ENCODE measurements around the gene MUTYH. TPM values are rescaled to one million over a fixed set of nuclear protein-coding genes. Genes with fewer than 3 reads are reported as not detected.

Gene MUTYH
- total and polyA plus RNA-seq, 4 experiments from 2014 or later: 24.0 to 72.1 (median 48.1) TPM

DNA sequence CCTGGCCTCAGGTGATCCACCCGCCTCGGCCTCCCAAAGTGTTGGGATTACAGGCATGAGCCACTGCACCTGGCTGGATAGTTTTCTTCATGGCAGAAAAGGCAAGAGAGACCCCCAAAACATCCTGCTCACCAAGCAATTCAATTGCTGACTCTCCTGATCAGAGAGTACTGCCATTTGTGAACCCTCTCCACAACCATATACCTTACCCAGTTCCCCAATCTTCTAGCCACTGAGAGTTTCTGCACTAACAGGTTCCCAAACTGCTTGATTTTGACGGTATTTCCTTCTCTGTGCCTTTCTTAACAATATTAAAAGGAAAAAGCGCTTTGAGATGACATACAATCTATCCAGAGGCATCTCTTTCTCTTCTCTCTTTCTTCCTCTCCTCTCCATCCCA lies 39.9 kb upstream of the MUTYH start:
- Mint-ChIP-seq H3K9me3 (no peaks in the 10 kb centered on the region), H3K4me1 (peaks cover 0 to 3% (median 0%) of the 10 kb centered on the region in 4 donors), H3K4me3 (no peak overlapping the region), H3K36me3 (no peaks in the 10 kb centered on the region), H3K27me3 (no peaks in the 10 kb centered on the region), H3K27ac (no peak overlapping the region)
- H3K4me1 ChIP-seq (ENCODE audit: insufficient read depth, low read length): no peaks in the 10 kb centered on the region
- intact Hi-C loops (cut with micrococcal nuclease): no loop called here
- H3K9me3 ChIP-seq (ENCODE audit: control insufficient read depth in 1 of 2, low read length in 2 of 2): no peaks in the 10 kb centered on the region
- CTCF ChIA-PET (ENCODE audit: partially characterized antibody): no interaction called here
- no peak overlapping the region for H3K27ac ChIP-seq (ENCODE audit: low read depth, low read length)
- H3K27me3 ChIP-seq (ENCODE audit: insufficient read depth, low read length): no peaks in the 10 kb centered on the region
- no peak for DNase-seq
- no peaks in the 10 kb centered on the region for H3K36me3 ChIP-seq (ENCODE audit: insufficient read depth, low read length)
- POLR2A ChIA-PET (ENCODE audit: partially characterized antibody): no interaction called here
- H3K4me3 ChIP-seq (ENCODE audit: low read length in 2 of 2): no peak overlapping the region

DNA sequence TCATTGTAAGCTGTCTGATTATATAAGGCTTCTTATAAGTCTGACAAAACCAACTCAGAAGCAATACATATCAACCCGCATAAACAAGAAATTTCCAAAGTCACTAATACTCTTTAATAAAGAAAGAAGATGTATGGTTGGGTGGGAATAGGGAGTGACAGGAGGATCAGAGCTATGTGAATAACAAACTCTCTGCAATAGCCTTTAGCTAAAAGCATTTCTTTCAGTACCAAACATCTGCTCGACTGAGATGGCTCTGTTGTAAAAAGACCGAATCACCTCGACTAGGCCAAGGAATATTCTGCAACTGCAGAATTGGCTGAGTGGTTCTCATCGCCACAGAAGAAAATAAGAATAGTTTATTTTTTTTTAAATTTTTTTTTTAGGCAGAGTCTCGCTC lies 39.3 kb upstream of the MUTYH start:
- H3K4me1 ChIP-seq (ENCODE audit: insufficient read depth, low read length): no peaks in the 10 kb centered on the region
- H3K4me3 Mint-ChIP-seq: no peak overlapping the region
- intact Hi-C loops (cut with micrococcal nuclease): no loop called here

DNA sequence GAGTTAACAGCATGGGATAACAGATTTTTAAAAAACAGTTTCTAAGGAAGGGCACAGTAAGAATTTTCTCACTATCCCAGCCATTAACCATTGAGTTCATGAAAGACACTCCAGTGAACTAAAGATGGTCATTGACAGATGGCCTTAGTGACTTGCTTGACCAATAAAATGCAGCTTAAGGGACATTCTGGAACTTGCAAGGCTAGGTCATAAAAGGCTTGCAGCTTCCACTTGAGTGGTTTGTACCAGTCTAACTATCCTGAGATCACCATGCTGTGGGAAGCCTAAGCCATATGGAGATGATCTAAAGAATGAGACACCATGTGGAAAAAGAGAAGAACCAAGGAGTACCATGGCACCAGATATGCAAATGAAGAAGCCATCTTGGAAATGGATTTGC lies 37.9 kb upstream of the MUTYH start:
- intact Hi-C loops (cut with micrococcal nuclease): no loop called here
- H3K4me1 ChIP-seq (ENCODE audit: insufficient read depth, low read length): no peaks in the 10 kb centered on the region
- ChIA-PET POLR2A (ENCODE audit: partially characterized antibody) (no interaction called here), CTCF (ENCODE audit: partially characterized antibody) (no interaction called here)
- no peaks in the 10 kb centered on the region for H3K27me3 ChIP-seq (ENCODE audit: insufficient read depth, low read length)
- H3K9me3 ChIP-seq (ENCODE audit: control insufficient read depth in 1 of 2, low read length in 2 of 2): no peaks in the 10 kb centered on the region
- no peaks in the 10 kb centered on the region for H3K27me3 Mint-ChIP-seq
- peaks cover 0 to 3% (median 2%) of the 10 kb centered on the region in 4 donors for H3K4me1 Mint-ChIP-seq
- no peak overlapping the region for H3K4me3 Mint-ChIP-seq
- no peaks in the 10 kb centered on the region for H3K36me3 Mint-ChIP-seq
- DNase-seq: no peak
- no peak overlapping the region for H3K4me3 ChIP-seq (ENCODE audit: low read length in 2 of 2)
- H3K9me3 Mint-ChIP-seq: no peaks in the 10 kb centered on the region
- H3K27ac Mint-ChIP-seq: no peak overlapping the region
- H3K27ac ChIP-seq (ENCODE audit: low read depth, low read length): no peak overlapping the region
- no peaks in the 10 kb centered on the region for H3K36me3 ChIP-seq (ENCODE audit: insufficient read depth, low read length)

More for the DNA sequence above, 39.3 kb upstream of the MUTYH start:
- H3K27me3 Mint-ChIP-seq: no peaks in the 10 kb centered on the region
- H3K9me3 Mint-ChIP-seq: no peaks in the 10 kb centered on the region
- Histone ChIP-seq H3K27me3 (ENCODE audit: insufficient read depth, low read length) (no peaks in the 10 kb centered on the region), H3K4me3 (ENCODE audit: low read length in 2 of 2) (no peak overlapping the region), H3K36me3 (ENCODE audit: insufficient read depth, low read length) (no peaks in the 10 kb centered on the region), H3K27ac (ENCODE audit: low read depth, low read length) (no peak overlapping the region), H3K9me3 (ENCODE audit: control insufficient read depth in 1 of 2, low read length in 2 of 2) (no peaks in the 10 kb centered on the region)
- POLR2A ChIA-PET (ENCODE audit: partially characterized antibody): no interaction called here
- CTCF ChIA-PET (ENCODE audit: partially characterized antibody): no interaction called here
- H3K36me3 Mint-ChIP-seq: no peaks in the 10 kb centered on the region
- no peak overlapping the region for H3K27ac Mint-ChIP-seq
- H3K4me1 Mint-ChIP-seq: peaks cover 0 to 3% (median 2%) of the 10 kb centered on the region in 4 donors
- no peak for DNase-seq

DNA sequence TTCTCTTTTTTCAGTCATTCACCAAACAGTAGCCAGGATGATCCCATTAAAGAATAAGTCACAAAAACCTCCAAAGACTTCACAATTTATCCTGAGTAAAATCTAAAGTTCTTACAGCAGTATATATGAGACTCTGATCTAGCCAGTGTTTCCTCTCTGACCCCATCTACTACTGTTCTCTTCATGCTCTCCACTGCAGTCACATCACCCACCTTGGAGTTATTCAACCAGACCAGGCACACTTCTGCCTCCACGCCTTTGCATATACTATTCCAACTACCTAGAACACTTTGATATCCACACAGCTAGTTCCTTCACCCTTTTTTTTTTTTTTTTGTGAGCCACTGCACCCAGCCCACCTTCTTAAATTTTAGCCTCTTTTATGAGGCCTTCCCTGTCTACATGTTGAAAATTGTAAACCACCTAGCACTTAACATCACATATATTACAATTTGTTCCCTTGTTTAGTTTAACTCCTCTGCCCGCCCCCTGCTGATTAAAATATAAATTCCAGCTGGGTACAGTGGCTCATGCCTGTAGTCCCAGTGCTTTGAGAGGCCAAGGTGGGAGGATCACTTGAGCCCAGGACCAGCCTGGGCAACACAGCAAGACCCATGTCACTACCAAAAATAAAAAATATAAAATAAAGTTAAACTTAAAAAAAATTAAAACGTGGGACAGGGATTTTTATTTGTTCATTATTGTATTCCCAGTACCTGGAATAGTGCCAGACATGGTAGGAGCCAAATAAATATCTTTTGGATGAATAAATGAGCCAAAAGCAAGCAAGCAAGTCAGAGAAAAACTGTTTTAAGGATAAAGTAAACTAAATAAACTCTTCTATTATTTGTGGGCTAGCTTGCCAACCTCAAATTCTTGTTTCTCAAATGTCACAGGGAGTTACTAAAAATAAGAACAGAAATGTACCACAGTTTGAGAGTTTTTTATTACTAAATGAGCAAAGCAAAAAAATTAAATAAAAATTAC lies 35.2 kb upstream of the MUTYH start:
- Histone ChIP-seq H3K4me1 (ENCODE audit: insufficient read depth, low read length) (no peaks in the 10 kb centered on the region), H3K27ac (ENCODE audit: low read depth, low read length) (no peak overlapping the region), H3K27me3 (ENCODE audit: insufficient read depth, low read length) (no peaks in the 10 kb centered on the region), H3K9me3 (ENCODE audit: control insufficient read depth in 1 of 2, low read length in 2 of 2) (no peaks in the 10 kb centered on the region), H3K36me3 (ENCODE audit: insufficient read depth, low read length) (no peaks in the 10 kb centered on the region), H3K4me3 (ENCODE audit: low read length in 2 of 2) (no peak overlapping the region)
- Mint-ChIP-seq H3K9me3 (no peaks in the 10 kb centered on the region), H3K27ac (peak overlapping the region in 2 of 7 donors; percentile 3 to 18), H3K36me3 (no peaks in the 10 kb centered on the region), H3K4me3 (no peak overlapping the region), H3K4me1 (peaks cover 0 to 5% (median 2%) of the 10 kb centered on the region in 4 donors), H3K27me3 (no peaks in the 10 kb centered on the region)
- ChIA-PET POLR2A (ENCODE audit: partially characterized antibody) (no interaction called here), CTCF (ENCODE audit: partially characterized antibody) (no interaction called here)
- intact Hi-C loops (cut with micrococcal nuclease): no loop called here
- DNase-seq: no peak

DNA sequence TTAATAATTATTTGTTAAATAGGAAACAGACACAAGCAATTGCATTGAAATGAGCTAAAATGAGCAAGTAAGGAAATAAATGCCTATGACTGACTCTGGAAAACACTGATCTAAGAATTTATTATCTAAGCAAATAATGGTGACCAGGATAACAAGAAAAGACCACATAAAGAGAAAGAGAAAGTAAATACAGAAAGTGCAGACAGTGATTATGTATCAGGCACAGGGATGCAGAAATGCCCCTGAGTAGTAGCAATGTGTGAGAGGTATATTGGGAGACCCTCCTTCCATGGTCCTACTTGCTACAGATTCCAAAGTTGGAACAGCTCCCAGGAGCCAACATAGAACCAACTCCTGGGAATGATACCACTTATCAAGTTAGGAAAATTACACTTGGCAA lies 33.3 kb upstream of the MUTYH start:
- no peaks in the 10 kb centered on the region for H3K4me1 ChIP-seq (ENCODE audit: insufficient read depth, low read length)
- H3K36me3 ChIP-seq (ENCODE audit: insufficient read depth, low read length): no peaks in the 10 kb centered on the region
- H3K9me3 ChIP-seq (ENCODE audit: control insufficient read depth in 1 of 2, low read length in 2 of 2): no peaks in the 10 kb centered on the region
- intact Hi-C loops (cut with micrococcal nuclease): no loop called here
- no peaks in the 10 kb centered on the region for H3K27me3 Mint-ChIP-seq
- peak overlapping the region in 1 of 7 donors; percentile 17 for H3K27ac Mint-ChIP-seq
- H3K4me3 ChIP-seq (ENCODE audit: low read length in 2 of 2): no peak overlapping the region
- H3K27ac ChIP-seq (ENCODE audit: low read depth, low read length): no peak overlapping the region
- H3K27me3 ChIP-seq (ENCODE audit: insufficient read depth, low read length): no peaks in the 10 kb centered on the region
- no peaks in the 10 kb centered on the region for H3K36me3 Mint-ChIP-seq
- H3K9me3 Mint-ChIP-seq: no peaks in the 10 kb centered on the region
- H3K4me3 Mint-ChIP-seq: no peak overlapping the region
- peaks cover 0 to 5% (median 2%) of the 10 kb centered on the region in 4 donors for H3K4me1 Mint-ChIP-seq
- CTCF ChIA-PET (ENCODE audit: partially characterized antibody): no interaction called here
- POLR2A ChIA-PET (ENCODE audit: partially characterized antibody): no interaction called here
- DNase-seq: no peak

DNA sequence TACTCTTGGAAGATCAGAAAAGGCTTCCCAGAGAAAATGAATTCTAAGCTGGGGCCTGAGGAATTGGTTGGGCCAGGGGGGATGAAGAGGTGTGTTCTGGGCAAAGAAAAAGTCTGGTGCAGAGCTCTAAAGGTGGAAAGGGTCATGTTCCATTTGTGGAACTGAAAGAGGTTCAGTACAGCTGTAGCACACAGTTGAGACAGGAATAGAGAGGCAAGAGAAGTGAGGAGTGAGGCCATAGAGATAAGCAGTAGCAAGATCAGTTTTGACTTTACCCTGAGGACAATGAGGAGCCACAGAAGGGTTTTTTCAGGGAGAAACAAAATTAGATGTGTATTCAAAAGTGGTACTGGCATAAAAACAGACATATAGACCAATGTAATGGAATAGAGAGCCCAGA lies 30.3 kb upstream of the MUTYH start:
- Histone ChIP-seq H3K36me3 (ENCODE audit: insufficient read depth, low read length) (no peaks in the 10 kb centered on the region), H3K27ac (ENCODE audit: low read depth, low read length) (no peak overlapping the region), H3K27me3 (ENCODE audit: insufficient read depth, low read length) (no peaks in the 10 kb centered on the region), H3K9me3 (ENCODE audit: control insufficient read depth in 1 of 2, low read length in 2 of 2) (no peaks in the 10 kb centered on the region), H3K4me1 (ENCODE audit: insufficient read depth, low read length) (no peaks in the 10 kb centered on the region), H3K4me3 (ENCODE audit: low read length in 2 of 2) (no peak overlapping the region)
- no peaks in the 10 kb centered on the region for H3K27me3 Mint-ChIP-seq
- no peak for DNase-seq
- H3K9me3 Mint-ChIP-seq: no peaks in the 10 kb centered on the region
- intact Hi-C loops (cut with micrococcal nuclease): no loop called here
- POLR2A ChIA-PET (ENCODE audit: partially characterized antibody): no interaction called here
- H3K4me3 Mint-ChIP-seq: no peak overlapping the region
- no peaks in the 10 kb centered on the region for H3K36me3 Mint-ChIP-seq
- peak overlapping the region in 1 of 7 donors; percentile 26 for H3K27ac Mint-ChIP-seq
- H3K4me1 Mint-ChIP-seq: peaks cover 0 to 5% (median 2%) of the 10 kb centered on the region in 4 donors
- CTCF ChIA-PET (ENCODE audit: partially characterized antibody): interaction anchor here (0.6 to 0.8 kb wide), 2 partner anchors 10 to 28 kb away, joined by 3 read pairs; no protein-coding TSS in a partner anchor

DNA sequence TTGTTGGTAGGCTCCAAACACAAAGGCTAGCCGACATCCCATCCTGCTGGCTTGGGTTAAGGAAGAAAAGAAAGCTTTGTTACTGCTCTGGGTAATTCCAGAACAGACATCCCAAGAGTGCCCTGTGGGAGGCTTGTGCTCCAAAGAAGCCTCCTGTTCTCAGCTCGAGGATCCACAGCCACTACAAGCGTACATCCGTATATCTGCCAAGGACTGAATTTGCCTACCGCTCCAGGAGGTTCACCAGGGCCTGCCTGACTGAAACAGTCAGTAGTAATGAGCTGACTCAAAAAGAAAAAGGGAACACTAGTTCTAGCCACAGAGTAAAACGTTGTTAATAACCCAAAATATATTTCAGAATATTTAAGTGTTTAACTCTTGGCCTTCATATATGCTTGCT lies 24.8 kb upstream of the MUTYH start:
- no peaks in the 10 kb centered on the region for H3K9me3 Mint-ChIP-seq
- H3K4me3 ChIP-seq (ENCODE audit: low read length in 2 of 2): no peak overlapping the region
- no peaks in the 10 kb centered on the region for H3K36me3 Mint-ChIP-seq
- intact Hi-C loops (cut with micrococcal nuclease): no loop called here
- no peak for DNase-seq
- no peaks in the 10 kb centered on the region for H3K27me3 Mint-ChIP-seq
- H3K4me3 Mint-ChIP-seq: no peak overlapping the region
- peaks cover under 1 to 4% (median 1%) of the 10 kb centered on the region in 4 donors for H3K4me1 Mint-ChIP-seq
- CTCF ChIA-PET (ENCODE audit: partially characterized antibody): interaction anchor here (0.5 to 3.1 kb wide), 2 partner anchors 8 to 128 kb away, joined by 3 to 14 read pairs; no protein-coding TSS in a partner anchor
- no peaks in the 10 kb centered on the region for H3K27me3 ChIP-seq (ENCODE audit: insufficient read depth, low read length)
- peaks cover 1% of the 10 kb centered on the region for H3K4me1 ChIP-seq (ENCODE audit: insufficient read depth, low read length)
- H3K27ac ChIP-seq (ENCODE audit: low read depth, low read length): no peak overlapping the region
- no peaks in the 10 kb centered on the region for H3K9me3 ChIP-seq (ENCODE audit: control insufficient read depth in 1 of 2, low read length in 2 of 2)
- POLR2A ChIA-PET (ENCODE audit: partially characterized antibody): no interaction called here
- no peaks in the 10 kb centered on the region for H3K36me3 ChIP-seq (ENCODE audit: insufficient read depth, low read length)
- no peak overlapping the region for H3K27ac Mint-ChIP-seq
